ENCODE measurements around the gene NPLOC4. TPM values are rescaled to one million over a fixed set of nuclear protein-coding genes. Genes with fewer than 3 reads are reported as not detected.

The NPLOC4 gene
- total and polyA plus RNA-seq, 2 of the 13 experiments (the other 11 are each of a cell fraction or from before 2014, with no cell fraction given) = 57.0 to 97.0 TPM

DNA sequence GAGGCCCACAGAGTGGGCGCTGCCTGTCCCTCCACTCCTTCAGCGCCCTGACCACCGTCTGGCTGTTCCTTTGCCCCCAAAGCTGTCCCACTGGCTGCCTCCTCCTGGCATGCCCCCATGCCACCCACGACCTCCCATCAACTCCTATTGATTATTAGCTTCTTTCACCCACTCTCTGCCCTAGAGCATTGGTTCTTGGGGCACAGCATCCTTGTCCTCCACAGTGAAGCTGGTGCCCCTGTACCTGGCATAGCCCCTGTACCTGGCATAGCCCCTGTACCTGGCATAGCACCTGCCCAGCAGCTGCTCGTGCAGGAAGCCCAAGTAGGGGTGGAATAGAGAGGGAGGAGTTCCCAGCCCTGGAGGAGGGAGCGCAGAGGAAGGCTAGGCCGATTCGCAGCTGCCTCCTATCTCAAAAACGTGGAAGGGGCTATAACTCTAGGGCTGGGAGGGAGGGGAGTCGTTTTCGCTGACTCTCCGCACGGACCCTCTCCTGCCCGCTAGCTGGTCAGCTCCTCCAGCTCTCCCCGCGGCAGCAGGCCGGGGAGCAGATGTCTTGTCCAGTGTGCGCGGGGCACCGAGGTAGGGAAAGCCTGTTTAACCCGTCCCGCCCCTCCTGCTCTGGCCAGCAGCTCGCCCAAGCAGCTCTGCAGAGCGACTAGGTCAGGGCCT, 118.7 kb downstream of the NPLOC4 start (continued):
- TF ChIP-seq, protein P1, sequence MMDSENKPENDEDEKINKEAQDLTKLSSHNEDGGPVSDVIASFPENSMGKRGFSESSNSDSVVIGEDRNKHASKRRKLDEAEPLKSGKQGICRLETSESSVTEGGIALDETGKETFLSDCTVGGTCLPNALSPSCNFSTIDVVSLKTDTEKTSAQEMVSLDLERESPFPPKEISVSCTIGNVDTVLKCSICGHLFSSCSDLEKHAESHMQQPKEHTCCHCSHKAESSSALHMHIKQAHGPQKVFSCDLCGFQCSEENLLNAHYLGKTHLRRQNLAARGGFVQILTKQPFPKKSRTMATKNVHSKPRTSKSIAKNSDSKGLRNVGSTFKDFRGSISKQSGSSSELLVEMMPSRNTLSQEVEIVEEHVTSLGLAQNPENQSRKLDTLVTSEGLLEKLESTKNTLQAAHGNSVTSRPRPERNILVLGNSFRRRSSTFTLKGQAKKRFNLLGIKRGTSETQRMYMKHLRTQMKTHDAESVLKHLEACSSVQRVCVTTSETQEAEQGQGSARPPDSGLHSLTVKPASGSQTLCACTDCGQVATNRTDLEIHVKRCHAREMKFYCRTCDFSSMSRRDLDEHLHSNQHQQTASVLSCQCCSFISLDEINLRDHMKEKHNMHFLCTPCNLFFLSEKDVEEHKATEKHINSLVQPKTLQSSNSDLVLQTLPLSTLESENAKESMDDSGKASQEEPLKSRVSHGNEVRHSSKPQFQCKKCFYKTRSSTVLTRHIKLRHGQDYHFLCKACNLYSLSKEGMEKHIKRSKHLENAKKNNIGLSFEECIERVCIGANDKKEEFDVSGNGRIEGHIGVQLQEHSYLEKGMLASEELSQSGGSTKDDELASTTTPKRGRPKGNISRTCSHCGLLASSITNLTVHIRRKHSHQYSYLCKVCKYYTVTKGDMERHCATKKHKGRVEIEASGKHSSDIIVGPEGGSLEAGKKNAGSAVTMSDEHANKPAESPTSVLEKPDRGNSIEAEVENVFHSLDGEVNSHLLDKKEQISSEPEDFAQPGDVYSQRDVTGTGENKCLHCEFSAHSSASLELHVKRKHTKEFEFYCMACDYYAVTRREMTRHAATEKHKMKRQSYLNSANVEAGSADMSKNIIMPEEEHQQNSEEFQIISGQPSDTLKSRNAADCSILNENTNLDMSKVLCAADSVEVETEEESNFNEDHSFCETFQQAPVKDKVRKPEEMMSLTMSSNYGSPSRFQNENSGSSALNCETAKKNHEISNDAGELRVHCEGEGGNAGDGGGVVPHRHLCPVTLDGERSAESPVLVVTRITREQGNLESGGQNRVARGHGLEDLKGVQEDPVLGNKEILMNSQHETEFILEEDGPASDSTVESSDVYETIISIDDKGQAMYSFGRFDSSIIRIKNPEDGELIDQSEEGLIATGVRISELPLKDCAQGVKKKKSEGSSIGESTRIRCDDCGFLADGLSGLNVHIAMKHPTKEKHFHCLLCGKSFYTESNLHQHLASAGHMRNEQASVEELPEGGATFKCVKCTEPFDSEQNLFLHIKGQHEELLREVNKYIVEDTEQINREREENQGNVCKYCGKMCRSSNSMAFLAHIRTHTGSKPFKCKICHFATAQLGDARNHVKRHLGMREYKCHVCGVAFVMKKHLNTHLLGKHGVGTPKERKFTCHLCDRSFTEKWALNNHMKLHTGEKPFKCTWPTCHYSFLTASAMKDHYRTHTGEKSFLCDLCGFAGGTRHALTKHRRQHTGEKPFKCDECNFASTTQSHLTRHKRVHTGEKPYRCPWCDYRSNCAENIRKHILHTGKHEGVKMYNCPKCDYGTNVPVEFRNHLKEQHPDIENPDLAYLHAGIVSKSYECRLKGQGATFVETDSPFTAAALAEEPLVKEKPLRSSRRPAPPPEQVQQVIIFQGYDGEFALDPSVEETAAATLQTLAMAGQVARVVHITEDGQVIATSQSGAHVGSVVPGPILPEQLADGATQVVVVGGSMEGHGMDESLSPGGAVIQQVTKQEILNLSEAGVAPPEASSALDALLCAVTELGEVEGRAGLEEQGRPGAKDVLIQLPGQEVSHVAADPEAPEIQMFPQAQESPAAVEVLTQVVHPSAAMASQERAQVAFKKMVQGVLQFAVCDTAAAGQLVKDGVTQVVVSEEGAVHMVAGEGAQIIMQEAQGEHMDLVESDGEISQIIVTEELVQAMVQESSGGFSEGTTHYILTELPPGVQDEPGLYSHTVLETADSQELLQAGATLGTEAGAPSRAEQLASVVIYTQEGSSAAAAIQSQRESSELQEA (CRISPR knock-in tag; IDR thresholded peaks at IDR 0.05; ENCODE audit: not compliant biosample characterization) = peak; percentile 14
- TF ChIP-seq, protein P2, sequence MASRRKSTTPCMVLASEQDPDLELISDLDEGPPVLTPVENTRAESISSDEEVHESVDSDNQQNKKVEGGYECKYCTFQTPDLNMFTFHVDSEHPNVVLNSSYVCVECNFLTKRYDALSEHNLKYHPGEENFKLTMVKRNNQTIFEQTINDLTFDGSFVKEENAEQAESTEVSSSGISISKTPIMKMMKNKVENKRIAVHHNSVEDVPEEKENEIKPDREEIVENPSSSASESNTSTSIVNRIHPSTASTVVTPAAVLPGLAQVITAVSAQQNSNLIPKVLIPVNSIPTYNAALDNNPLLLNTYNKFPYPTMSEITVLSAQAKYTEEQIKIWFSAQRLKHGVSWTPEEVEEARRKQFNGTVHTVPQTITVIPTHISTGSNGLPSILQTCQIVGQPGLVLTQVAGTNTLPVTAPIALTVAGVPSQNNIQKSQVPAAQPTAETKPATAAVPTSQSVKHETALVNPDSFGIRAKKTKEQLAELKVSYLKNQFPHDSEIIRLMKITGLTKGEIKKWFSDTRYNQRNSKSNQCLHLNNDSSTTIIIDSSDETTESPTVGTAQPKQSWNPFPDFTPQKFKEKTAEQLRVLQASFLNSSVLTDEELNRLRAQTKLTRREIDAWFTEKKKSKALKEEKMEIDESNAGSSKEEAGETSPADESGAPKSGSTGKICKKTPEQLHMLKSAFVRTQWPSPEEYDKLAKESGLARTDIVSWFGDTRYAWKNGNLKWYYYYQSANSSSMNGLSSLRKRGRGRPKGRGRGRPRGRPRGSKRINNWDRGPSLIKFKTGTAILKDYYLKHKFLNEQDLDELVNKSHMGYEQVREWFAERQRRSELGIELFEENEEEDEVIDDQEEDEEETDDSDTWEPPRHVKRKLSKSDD (CRISPR knock-in tag; IDR thresholded peaks at IDR 0.05; ENCODE audit: low read depth) = no peak
- no peak for TF ChIP-seq THAP7 (CRISPR knock-in tag; IDR thresholded peaks at IDR 0.05)

All from HepG2 (cell line).